Measurements from ENCODE around the gene SEC16A.

GRCh38 chr9:136531186-136531903, 48.5 kb upstream of the SEC16A start:
- TF ChIP-seq CTCF (IDR thresholded peaks at IDR 0.05) (no peak), POLR2A (IDR thresholded peaks at IDR 0.05) (no peak)
